Effector memory CD4-positive, alpha-beta T cell (primary cell): ENCODE results near the gene SPACA6.
"Not testable (repeated sequence)": the region's sequence is repeated elsewhere in the genome, so short reads cannot be mapped to it uniquely, and the experiment has no call there.

Experiments
- DNase-seq, 3 donors: peaks; one replicate each; pipeline ENCODE4 v3.0.0-alpha.2; 2020
- H3K27ac ChIP-seq: 2 replicates; pipeline ENCODE4 v1.7.0; 2013; ENCODE audit warnings: mild to moderate bottlenecking, low read length, moderate library complexity; ENCODE audit not compliant: insufficient read depth, poor library complexity, severe bottlenecking
- H3K27me3 ChIP-seq: replicated peaks from 2 replicates; pipeline ENCODE4 v1.7.0; 2013; ENCODE audit warnings: mild to moderate bottlenecking, low read length; ENCODE audit not compliant: insufficient read depth, control insufficient read depth, poor library complexity, severe bottlenecking
- H3K36me3 ChIP-seq: 2 replicates; pipeline ENCODE4 v1.7.0; 2013; ENCODE audit warnings: mild to moderate bottlenecking, low read length, moderate library complexity; ENCODE audit not compliant: control insufficient read depth, insufficient read depth
- H3K4me1 ChIP-seq: 2 replicates; pipeline ENCODE4 v1.7.0; 2013; ENCODE audit warnings: low read length, mild to moderate bottlenecking; ENCODE audit not compliant: control insufficient read depth, insufficient read depth, poor library complexity, severe bottlenecking
- H3K4me3 ChIP-seq: 2 replicates; pipeline ENCODE4 v1.7.0; 2013; ENCODE audit warnings: low read length, low read depth, mild to moderate bottlenecking; ENCODE audit not compliant: insufficient read depth, poor library complexity, severe bottlenecking
- H3K9me3 ChIP-seq: 2 replicates; pipeline ENCODE4 v1.7.0; 2013; ENCODE audit warnings: mild to moderate bottlenecking, low read length, moderate library complexity; ENCODE audit not compliant: control insufficient read depth

SPACA6 gene

DNA sequence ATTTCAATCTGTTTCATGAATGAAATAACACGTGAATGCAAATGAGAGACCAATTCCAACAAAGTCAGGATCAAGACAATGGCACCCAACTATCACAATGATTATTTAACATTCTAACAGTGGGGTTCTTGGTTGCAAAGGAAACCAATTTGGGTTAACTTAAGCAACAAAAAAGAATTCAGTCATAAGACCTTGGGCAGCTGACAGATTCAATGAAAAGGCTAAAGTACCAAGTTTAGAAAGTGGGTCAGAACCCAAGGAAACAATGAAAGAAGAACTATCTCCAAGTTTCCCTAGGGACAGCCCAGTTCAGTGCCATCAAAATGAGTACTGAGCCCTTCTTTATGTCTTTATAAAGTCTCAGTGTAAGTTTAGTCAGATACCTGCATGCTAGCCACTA lies 29.0 kb upstream of the SPACA6 start:
- no peaks in the 10 kb centered on the region for H3K4me1 ChIP-seq
- H3K4me3 ChIP-seq, result no peak overlapping the region
- no peaks in the 10 kb centered on the region for H3K36me3 ChIP-seq
- H3K27ac ChIP-seq, result no peak overlapping the region
- no peaks in the 10 kb centered on the region for H3K9me3 ChIP-seq
- no peak for DNase-seq
- H3K27me3 ChIP-seq, result peaks cover 4% of the 10 kb centered on the region

GRCh38 chr19:51664997-51665396 lies 28.1 kb upstream of the SPACA6 start:
- no peak overlapping the region for H3K4me3 ChIP-seq
- no peak overlapping the region for H3K27ac ChIP-seq
- no peaks in the 10 kb centered on the region for H3K4me1 ChIP-seq
- peaks cover 4% of the 10 kb centered on the region for H3K27me3 ChIP-seq
- H3K36me3 ChIP-seq, result no peaks in the 10 kb centered on the region
- DNase-seq, result no peak
- H3K9me3 ChIP-seq, result no peaks in the 10 kb centered on the region

- DNase-seq, result no peak
- Histone ChIP-seq H3K27ac (no peak overlapping the region), H3K27me3 (peaks cover 4% of the 10 kb centered on the region), H3K4me1 (no peaks in the 10 kb centered on the region), H3K4me3 (no peak overlapping the region), H3K9me3 (no peaks in the 10 kb centered on the region), H3K36me3 (no peaks in the 10 kb centered on the region)
Measured at GRCh38 chr19:51668216-51668615, 24.9 kb upstream of the SPACA6 start.

- not testable (repeated sequence) for H3K9me3 ChIP-seq, H3K27ac ChIP-seq, H3K4me3 ChIP-seq, H3K36me3 ChIP-seq, DNase-seq, H3K4me1 ChIP-seq, H3K27me3 ChIP-seq
Measured at GRCh38 chr19:51675911-51676565, 17.1 kb upstream of the SPACA6 start.

GRCh38 chr19:51676566-51677083 lies 16.5 kb upstream of the SPACA6 start:
- H3K4me3 ChIP-seq, result no peak overlapping the region
- H3K4me1 ChIP-seq, result no peaks in the 10 kb centered on the region
- DNase-seq, result no peak
- no peaks in the 10 kb centered on the region for H3K36me3 ChIP-seq
- H3K27me3 ChIP-seq, result no peaks in the 10 kb centered on the region
- H3K9me3 ChIP-seq, result no peaks in the 10 kb centered on the region
- H3K27ac ChIP-seq, result no peak overlapping the region

- Histone ChIP-seq H3K27me3 (no peaks in the 10 kb centered on the region), H3K27ac (no peak overlapping the region), H3K36me3 (no peaks in the 10 kb centered on the region), H3K4me3 (no peak overlapping the region), H3K4me1 (no peaks in the 10 kb centered on the region), H3K9me3 (no peaks in the 10 kb centered on the region)
- DNase-seq, result no peak
Measured at GRCh38 chr19:51680474-51680873, 12.7 kb upstream of the SPACA6 start.

DNA sequence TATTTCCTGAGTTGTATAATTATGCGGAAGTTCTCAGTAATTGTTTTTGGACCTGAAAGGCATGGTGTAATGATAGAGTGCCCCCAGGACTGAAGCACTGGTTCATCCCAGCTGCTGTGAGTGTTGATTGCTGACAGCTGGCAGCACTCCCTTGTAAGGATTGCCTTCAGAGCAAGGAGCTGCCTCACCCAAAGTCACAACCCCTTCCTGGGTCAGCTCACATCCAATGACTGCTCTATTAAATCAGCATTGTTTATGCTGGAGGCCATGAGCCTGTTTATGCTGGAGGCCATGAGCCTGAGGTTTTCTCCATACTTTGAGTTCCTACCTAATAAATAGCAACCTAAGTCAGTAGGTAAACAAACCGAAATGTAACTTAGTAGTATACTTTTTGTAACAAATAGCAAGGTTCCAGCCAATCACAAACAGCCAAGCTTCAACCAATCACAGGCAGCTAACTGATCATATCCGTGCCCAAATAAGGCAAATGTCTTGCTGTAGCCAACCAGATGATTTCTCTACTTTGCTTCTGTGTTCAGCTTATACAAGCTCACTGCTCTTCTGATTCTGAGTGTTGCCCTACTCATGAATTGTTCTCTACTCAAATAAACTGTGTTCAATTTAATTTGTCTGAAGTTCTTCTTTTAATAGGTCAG lies 11.7 kb upstream of the SPACA6 start:
- DNase-seq, result no peak
- Histone ChIP-seq H3K9me3 (no peaks in the 10 kb centered on the region), H3K4me1 (no peaks in the 10 kb centered on the region), H3K4me3 (no peak overlapping the region), H3K27me3 (no peaks in the 10 kb centered on the region), H3K27ac (no peak overlapping the region), H3K36me3 (no peaks in the 10 kb centered on the region)

DNA sequence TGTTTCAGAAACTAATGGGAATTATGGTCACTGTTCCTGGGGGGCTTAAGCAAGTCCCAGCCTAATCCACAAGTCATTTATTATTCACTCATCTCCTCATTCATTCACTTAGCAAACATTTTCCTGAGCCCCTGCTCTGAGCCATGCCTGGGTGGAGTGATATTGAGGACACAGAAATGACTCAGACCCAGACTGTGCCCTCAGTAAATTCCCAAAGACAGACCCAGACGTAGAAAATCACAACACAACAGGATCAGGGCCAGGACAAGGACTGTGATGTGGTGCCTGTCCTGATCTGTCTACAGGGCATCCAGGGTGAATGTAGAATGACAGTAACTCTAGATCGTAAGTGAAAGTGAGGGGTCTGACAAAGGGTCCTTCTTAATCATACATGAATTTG lies 7.0 kb upstream of the SPACA6 start:
- no peaks in the 10 kb centered on the region for H3K36me3 ChIP-seq
- H3K27ac ChIP-seq, result no peak overlapping the region
- H3K9me3 ChIP-seq, result no peaks in the 10 kb centered on the region
- H3K4me3 ChIP-seq, result no peak overlapping the region
- peaks cover 24% of the 10 kb centered on the region for H3K4me1 ChIP-seq
- no peaks in the 10 kb centered on the region for H3K27me3 ChIP-seq
- DNase-seq, result no peak

DNA sequence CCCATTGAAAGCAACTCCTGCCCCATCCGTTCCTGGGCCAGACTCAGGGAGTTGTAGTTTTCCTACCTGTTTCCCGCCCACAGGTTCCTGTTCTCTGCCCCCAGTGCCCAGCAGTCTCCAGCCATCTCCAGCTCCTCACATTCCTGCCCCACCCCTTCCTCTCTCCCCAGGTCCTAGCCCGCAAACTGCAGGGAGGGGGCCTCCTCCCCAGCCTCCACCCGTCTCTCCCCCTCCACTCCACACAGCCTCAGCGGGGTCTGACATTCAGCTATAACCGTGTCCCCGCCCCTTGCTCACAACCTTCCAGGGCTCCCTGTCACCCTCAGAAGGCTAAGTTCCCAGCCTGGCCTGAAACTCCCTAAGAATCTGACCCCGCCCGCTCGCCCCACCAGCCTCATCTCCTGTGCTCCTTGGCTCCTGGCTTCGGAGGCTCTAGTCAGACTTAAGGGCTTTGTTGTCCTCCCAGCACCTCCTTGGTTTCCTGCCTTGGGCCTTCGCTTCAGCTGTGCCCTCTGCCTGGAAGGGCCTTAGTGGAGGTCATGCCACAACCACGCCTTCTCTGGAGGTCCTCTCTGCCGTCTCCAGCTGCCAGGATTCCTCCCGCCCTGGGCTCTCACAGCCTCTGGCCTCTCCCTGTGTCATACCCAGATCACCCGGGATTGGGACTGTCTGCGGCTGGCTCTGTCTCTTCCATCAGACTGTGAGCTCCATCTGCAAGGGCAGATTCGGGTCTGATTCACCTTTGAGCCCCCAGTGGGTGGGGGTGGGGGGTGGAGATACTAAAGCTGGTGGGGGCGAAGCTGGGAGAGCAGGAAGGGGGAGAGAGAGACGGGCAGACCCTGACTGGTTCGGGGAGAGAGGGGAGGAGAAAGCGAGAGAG lies 5.1 kb upstream of the SPACA6 start:
- Histone ChIP-seq H3K4me1 (peaks cover 27% of the 10 kb centered on the region), H3K36me3 (no peaks in the 10 kb centered on the region), H3K4me3 (no peak overlapping the region), H3K27me3 (no peaks in the 10 kb centered on the region), H3K9me3 (no peaks in the 10 kb centered on the region), H3K27ac (no peak overlapping the region)
- DNase-seq, result no peak
